Activated CD8-positive, alpha-beta memory T cell treated with anti-CD3 and anti-CD28 coated beads for 48 hours (primary cell): ENCODE results near the gene NRSN2.

ENCODE experiments used
- DNase-seq, 3 experiments: peaks; one replicate each; pipeline ENCODE4 v3.0.0-alpha.2; 2020; ENCODE audit warnings: low read depth in 2 of 3, low spot score in 2 of 3

NRSN2 gene

GRCh38 chr20:396619-397431 is 49.9 kb downstream of the NRSN2 start:
- no peak for DNase-seq

GRCh38 chr20:397432-398237 is 50.7 kb downstream of the NRSN2 start:
- no peak for DNase-seq

GRCh38 chr20:399182-399707 is 52.3 kb downstream of the NRSN2 start:
- DNase-seq: no peak

GRCh38 chr20:400128-400453 is 53.2 kb downstream of the NRSN2 start:
- no peak for DNase-seq

GRCh38 chr20:400454-401275 is 53.8 kb downstream of the NRSN2 start:
- DNase-seq: no peak

GRCh38 chr20:401682-402495 is 55.0 kb downstream of the NRSN2 start:
- DNase-seq: no peak

DNA sequence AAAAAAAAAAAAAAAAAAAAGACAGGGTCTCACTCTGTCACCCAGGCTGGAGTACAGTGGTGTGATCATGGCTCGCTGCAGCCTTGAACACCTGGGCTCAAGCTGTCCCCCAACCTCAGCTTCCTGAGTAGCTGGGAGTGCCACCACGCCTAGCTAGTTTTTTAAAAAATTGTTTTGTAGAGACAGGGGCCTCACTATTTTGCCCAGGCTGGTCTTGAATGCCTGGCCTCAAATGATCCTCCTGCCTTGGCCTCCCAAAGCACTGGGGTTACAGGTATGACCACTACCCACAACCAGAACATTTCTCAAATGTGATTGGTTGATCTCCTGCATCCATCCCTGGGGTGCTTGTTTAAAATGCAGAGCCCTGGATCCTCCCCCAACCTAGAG is 55.6 kb downstream of the NRSN2 start:
- no peak for DNase-seq

GRCh38 chr20:402898-403581 is 56.1 kb downstream of the NRSN2 start:
- no peak for DNase-seq

DNA sequence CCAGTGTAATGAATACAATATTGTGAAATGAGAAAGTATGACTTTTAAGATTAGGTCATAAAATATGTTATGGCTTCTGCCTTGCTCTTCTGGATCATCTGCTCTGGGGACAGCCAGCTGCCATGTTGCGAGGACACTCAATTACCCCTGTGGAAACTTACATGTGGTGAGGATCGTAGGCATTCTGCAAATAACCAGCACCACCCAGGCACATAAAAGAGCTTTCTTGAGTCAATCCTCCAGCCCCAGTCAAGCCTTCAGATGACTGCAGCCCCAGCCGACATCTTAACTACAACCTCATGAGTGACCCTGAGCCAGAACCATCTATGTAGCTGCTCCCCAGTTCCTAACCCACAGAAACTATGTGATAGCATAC is 56.7 kb downstream of the NRSN2 start:
- no peak for DNase-seq

DNA sequence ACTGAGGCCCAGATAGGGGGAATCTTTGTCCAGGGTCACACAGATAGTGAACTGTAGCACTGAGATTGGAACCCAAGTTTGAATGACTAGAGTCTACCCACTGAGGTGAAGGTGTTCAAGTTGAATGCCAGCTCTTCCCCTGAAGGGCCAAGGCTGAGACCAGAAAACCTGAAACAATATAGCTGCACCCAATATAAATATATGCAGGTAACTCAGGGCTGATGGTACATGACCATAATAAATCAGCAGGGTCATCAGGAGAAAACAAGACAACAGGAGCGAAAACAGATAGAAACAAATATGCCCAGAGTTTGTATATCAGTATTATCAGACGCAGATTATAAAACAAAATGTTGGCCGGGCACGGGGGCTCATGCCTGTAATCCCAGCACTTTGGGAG is 57.2 kb downstream of the NRSN2 start:
- DNase-seq: no peak
